GM12872 (cell line): ENCODE data around the gene SLC25A19.

Experiments used
- CTCF ChIP-seq: IDR thresholded peaks from 3 replicates; pipeline ENCODE4 v1.5.1; 2011; ENCODE audit warnings: low read depth, mild to moderate bottlenecking, low read length, moderate library complexity; ENCODE audit not compliant: insufficient read depth

The SLC25A19 gene

GRCh38 chr17:75316253-75316652 is 27.0 kb upstream of the SLC25A19 start:
- TF ChIP-seq CTCF, result no peak

- no peak for TF ChIP-seq CTCF
These were observed 26.5 kb upstream of the SLC25A19 start for GRCh38 chr17:75315541-75316243.

GRCh38 chr17:75313941-75314551 is 24.8 kb upstream of the SLC25A19 start:
- TF ChIP-seq CTCF, result no peak

- no peak for TF ChIP-seq CTCF
These were observed 19.7 kb upstream of the SLC25A19 start for GRCh38 chr17:75308732-75309629.

GRCh38 chr17:75307957-75308731 is 18.9 kb upstream of the SLC25A19 start:
- no peak for TF ChIP-seq CTCF

- no peak for TF ChIP-seq CTCF
These were observed 12.4 kb upstream of the SLC25A19 start for GRCh38 chr17:75301502-75302206.
